ENCODE measurements around the gene RACK1.

DNA sequence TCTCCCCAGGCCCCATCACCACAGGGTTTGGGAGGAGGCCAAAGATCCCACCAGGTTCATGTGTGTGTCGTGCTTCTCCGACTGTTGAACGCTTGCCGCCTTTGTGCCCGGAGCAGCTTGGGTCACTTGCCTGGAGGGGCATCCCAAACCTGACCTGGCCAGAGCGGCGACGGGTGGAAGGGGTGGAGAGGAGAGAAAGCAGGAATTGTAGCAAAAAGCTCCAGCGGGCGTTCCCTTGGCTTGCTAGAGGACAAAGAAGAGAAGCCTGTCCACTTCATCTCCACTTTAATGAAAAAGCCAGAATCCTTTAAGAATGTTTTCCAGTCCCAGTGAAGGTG is 23.6 kb downstream of the RACK1 start:
- TF ChIP-seq, protein P1, sequence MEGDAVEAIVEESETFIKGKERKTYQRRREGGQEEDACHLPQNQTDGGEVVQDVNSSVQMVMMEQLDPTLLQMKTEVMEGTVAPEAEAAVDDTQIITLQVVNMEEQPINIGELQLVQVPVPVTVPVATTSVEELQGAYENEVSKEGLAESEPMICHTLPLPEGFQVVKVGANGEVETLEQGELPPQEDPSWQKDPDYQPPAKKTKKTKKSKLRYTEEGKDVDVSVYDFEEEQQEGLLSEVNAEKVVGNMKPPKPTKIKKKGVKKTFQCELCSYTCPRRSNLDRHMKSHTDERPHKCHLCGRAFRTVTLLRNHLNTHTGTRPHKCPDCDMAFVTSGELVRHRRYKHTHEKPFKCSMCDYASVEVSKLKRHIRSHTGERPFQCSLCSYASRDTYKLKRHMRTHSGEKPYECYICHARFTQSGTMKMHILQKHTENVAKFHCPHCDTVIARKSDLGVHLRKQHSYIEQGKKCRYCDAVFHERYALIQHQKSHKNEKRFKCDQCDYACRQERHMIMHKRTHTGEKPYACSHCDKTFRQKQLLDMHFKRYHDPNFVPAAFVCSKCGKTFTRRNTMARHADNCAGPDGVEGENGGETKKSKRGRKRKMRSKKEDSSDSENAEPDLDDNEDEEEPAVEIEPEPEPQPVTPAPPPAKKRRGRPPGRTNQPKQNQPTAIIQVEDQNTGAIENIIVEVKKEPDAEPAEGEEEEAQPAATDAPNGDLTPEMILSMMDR (IDR thresholded peaks at IDR 0.05), result no peak
- TF ChIP-seq POLR2A (IDR thresholded peaks at IDR 0.05) (no peak), POLR2AphosphoS5 (IDR thresholded peaks at IDR 0.05) (no peak), EP300 (IDR thresholded peaks at IDR 0.05) (no peak)
